Testis (tissue), 3 donors: ENCODE measurements around the gene TSPAN33. TPM values are rescaled to one million over a fixed set of nuclear protein-coding genes. Genes with fewer than 3 reads are reported as not detected.

ENCODE experiments used
- DNase-seq: peaks from one replicate; pipeline ENCODE4 v3.0.0-alpha.2; 2019
- H3K27ac ChIP-seq, 2 donors: fragments of 200-600 bp; sonication (generic); one replicate each; pipeline ENCODE4 v1.5.1; 2019
- H3K27me3 ChIP-seq: fragments of 200-600 bp; sonication (generic); one replicate; pipeline ENCODE4 v1.5.1; 2019
- H3K36me3 ChIP-seq: fragments of 200-600 bp; sonication (generic); one replicate; pipeline ENCODE4 v1.5.1; 2017; ENCODE audit warnings: low read depth; ENCODE audit errors: missing control alignments
- H3K4me1 ChIP-seq: fragments of 200-600 bp; sonication (generic); one replicate; pipeline ENCODE4 v1.5.1; 2019
- H3K4me3 ChIP-seq, 2 donors: fragments of 200-600 bp; sonication (generic); one replicate each; pipeline ENCODE4 v1.5.1; 2017 to 2019
- H3K9me3 ChIP-seq: fragments of 200-600 bp; sonication (generic); one replicate; pipeline ENCODE4 v1.5.1; 2017
- CTCF ChIP-seq, 3 experiments: fragments of 450-650 bp in 2 of 3; fragments of 200-600 bp in 1 of 3; sonication (generic) in 1 of 3; IDR thresholded peaks; one replicate each; pipeline ENCODE4 v1.5.1; 2016 to 2019; ENCODE audit warnings: antibody characterized with exemption in 3 of 3, mild to moderate bottlenecking in 2 of 3, moderate library complexity in 1 of 3
- POLR2A ChIP-seq: fragments of 450-650 bp; IDR thresholded peaks from one replicate; pipeline ENCODE4 v1.6.1; 2017; ENCODE audit warnings: antibody characterized with exemption, mild to moderate bottlenecking, moderate library complexity
- WGBS, 2 donors: methylation state at CpG; one replicate each; pipeline ENCODE4 v1.1.5; 2018; 5-methylcytosine and 5-hydroxymethylcytosine counted together
- intact Hi-C: fragments of 100-400 bp; cut with DNase I; formaldehyde crosslinking; loops from one replicate; pipeline ENCODE4 v1.15.1; 2023; ENCODE audit warnings: low total_unique reads
- polyA plus RNA-seq: library from polyadenylated mRNA; stranded (reverse); fragments of 350-450 nt; fragmentation: Illumina TruSeq; extraction: RNeasy Lipid Tissue Mini Kit (QIAGEN cat#74804); gene quantifications from one replicate; pipeline ENCODE4 v1.2.3, GENCODE V29; 2014; ENCODE audit warnings: low read depth, low replicate concordance; ENCODE audit not compliant: insufficient read depth
- total RNA-seq, 2 donors: library from RNA; depleted of rRNA; stranded (reverse); fragments of >200 nt; gene quantifications; one replicate each; pipeline ENCODE4 v1.2.3, GENCODE V29; 2016

TSPAN33 gene
- total and polyA plus RNA-seq, 3 donors from 2014 or later: 25.7 to 35.9 (median 35.7) TPM

GRCh38 chr7:129122078-129122750 lies 22.3 kb upstream of the TSPAN33 start:
- no peaks in the 10 kb centered on the region for H3K4me1 ChIP-seq
- no peaks in the 10 kb centered on the region for H3K27me3 ChIP-seq
- 78 to 91% methylated on average over 2 of the region's 2 CpGs for WGBS, 2 donors
- no peak for TF ChIP-seq POLR2A
- TF ChIP-seq CTCF (IDR thresholded peaks at IDR 0.05): no peak
- H3K9me3 ChIP-seq: no peaks in the 10 kb centered on the region
- no peak overlapping the region for H3K27ac ChIP-seq
- no peak overlapping the region for H3K4me3 ChIP-seq
- no peaks in the 10 kb centered on the region for H3K36me3 ChIP-seq
- intact Hi-C loops: no loop called here
- DNase-seq: no peak

DNA sequence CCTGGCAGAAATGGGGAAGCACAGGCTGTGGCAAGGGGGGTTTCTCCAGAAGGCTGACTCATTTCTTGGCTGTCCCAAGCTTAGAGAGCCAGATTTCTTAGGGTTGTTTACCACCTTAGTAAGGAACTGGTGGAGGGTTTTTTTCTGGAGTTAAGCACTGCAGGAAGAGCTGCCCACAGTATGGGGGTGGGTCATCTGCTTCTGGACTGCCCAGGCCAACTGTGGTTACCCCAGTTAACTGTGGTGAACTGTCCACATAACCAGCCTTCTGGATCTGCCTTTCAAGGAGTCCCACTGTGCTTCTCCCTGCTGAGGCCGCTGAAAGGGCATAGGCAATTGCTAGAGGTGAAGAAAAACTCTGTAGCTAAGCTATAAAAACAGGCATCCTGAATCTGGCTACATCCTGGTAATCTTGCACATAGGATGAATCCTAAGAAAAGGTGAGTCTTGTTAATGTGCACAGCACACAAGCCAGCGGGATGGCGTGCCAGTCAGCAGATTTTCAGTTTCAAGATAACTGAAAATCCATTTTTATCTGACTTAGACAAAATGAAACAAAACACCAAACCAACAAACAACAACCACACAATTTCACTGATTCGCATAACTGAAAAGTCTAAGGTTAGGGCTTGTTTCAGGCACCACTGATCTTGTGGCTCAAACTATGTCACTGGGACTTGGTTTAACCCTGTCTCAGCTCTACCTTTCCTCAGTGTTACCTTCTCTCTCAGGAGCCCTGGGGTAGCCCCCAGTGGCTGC lies 21.6 kb upstream of the TSPAN33 start:
- Histone ChIP-seq H3K27me3 (no peaks in the 10 kb centered on the region), H3K4me1 (no peaks in the 10 kb centered on the region), H3K4me3 (no peak overlapping the region), H3K36me3 (no peaks in the 10 kb centered on the region), H3K27ac (no peak overlapping the region), H3K9me3 (no peaks in the 10 kb centered on the region)
- intact Hi-C loops: no loop called here
- no peak for DNase-seq
- TF ChIP-seq POLR2A (no peak), CTCF (IDR thresholded peaks at IDR 0.05) (no peak)
- WGBS, 2 donors: 93 to 94% methylated on average over 4 of the region's 4 CpGs

DNA sequence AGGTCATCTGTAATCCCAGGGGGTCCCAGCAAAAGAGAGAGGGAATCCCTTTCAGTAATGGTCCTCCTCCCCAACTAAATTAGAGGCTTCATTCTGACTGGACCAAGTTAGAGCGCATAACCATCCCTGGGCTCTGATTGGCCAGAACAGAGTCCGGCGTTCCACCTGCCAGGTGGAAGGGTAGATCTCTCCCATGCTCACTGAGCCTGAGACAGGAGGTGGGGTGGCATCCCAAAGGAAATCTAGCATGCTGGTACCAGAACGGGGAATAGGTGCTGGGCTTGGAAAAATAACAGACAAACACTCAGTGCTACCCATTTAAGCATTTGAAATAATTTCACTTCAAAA lies 21.0 kb upstream of the TSPAN33 start:
- H3K4me3 ChIP-seq: no peak overlapping the region
- TF ChIP-seq POLR2A (no peak), CTCF (IDR thresholded peaks at IDR 0.05) (no peak)
- H3K27me3 ChIP-seq: no peaks in the 10 kb centered on the region
- no peaks in the 10 kb centered on the region for H3K9me3 ChIP-seq
- no peaks in the 10 kb centered on the region for H3K36me3 ChIP-seq
- no peak for DNase-seq
- intact Hi-C loops: no loop called here
- WGBS, 2 donors: 90 to 91% methylated on average over 1 to 4 of the region's 4 CpGs
- no peak overlapping the region for H3K27ac ChIP-seq
- H3K4me1 ChIP-seq: no peaks in the 10 kb centered on the region

- TF ChIP-seq POLR2A (no peak), CTCF (IDR thresholded peaks at IDR 0.05) (no peak)
- H3K4me1 ChIP-seq: no peaks in the 10 kb centered on the region
- no peaks in the 10 kb centered on the region for H3K9me3 ChIP-seq
- DNase-seq: no peak
- no peaks in the 10 kb centered on the region for H3K36me3 ChIP-seq
- WGBS, 2 donors: 15 to 40% methylated on average over 5 to 36 of the region's 50 CpGs
- no peak overlapping the region for H3K27ac ChIP-seq
- intact Hi-C loops: no loop called here
- no peaks in the 10 kb centered on the region for H3K27me3 ChIP-seq
- H3K4me3 ChIP-seq: peak overlapping the region; percentile 12 to 14
These were observed 18.2 kb upstream of the TSPAN33 start for GRCh38 chr7:129126314-129126713.
